Measurements from ENCODE around the gene EGF.

EGF gene

GRCh38 chr4:109962401-109962800 lies 49.7 kb downstream of the EGF start:
- DNase-seq (ENCODE audit: low read depth) = no peak

GRCh38 chr4:109966891-109967481 lies 54.3 kb downstream of the EGF start:
- no peak for DNase-seq (ENCODE audit: low read depth)

GRCh38 chr4:109967798-109968520 lies 55.3 kb downstream of the EGF start:
- no peak for DNase-seq (ENCODE audit: low read depth)

- no peak for DNase-seq (ENCODE audit: low read depth)
Measured at GRCh38 chr4:109969087-109969486, 56.4 kb downstream of the EGF start.

- DNase-seq (ENCODE audit: low read depth) = no peak
Measured at GRCh38 chr4:109969919-109970318, 57.2 kb downstream of the EGF start.

- no peak for DNase-seq (ENCODE audit: low read depth)
Measured at GRCh38 chr4:109972786-109973528, 60.3 kb downstream of the EGF start.

- DNase-seq (ENCODE audit: low read depth) = no peak
Measured at GRCh38 chr4:109973529-109973905, 60.8 kb downstream of the EGF start.

- DNase-seq (ENCODE audit: low read depth) = no peak
Measured at GRCh38 chr4:109976189-109976588, 63.5 kb downstream of the EGF start.

GRCh38 chr4:109977854-109978501 lies 65.3 kb downstream of the EGF start:
- DNase-seq (ENCODE audit: low read depth) = no peak

GRCh38 chr4:109978704-109979454 lies 66.2 kb downstream of the EGF start:
- no peak for DNase-seq (ENCODE audit: low read depth)

- no peak for DNase-seq (ENCODE audit: low read depth)
Measured at GRCh38 chr4:109979920-109980717, 67.4 kb downstream of the EGF start.

GRCh38 chr4:109981936-109982335 lies 69.3 kb downstream of the EGF start:
- no peak for DNase-seq (ENCODE audit: low read depth)

- no peak for DNase-seq (ENCODE audit: low read depth)
Measured at GRCh38 chr4:109982521-109982920, 69.8 kb downstream of the EGF start.

- no peak for DNase-seq (ENCODE audit: low read depth)
Measured at GRCh38 chr4:109985993-109986974, 73.6 kb downstream of the EGF start.

GRCh38 chr4:109989044-109989443 lies 76.4 kb downstream of the EGF start:
- DNase-seq (ENCODE audit: low read depth) = no peak

- no peak for DNase-seq (ENCODE audit: low read depth)
Measured at GRCh38 chr4:109989618-109990017, 76.9 kb downstream of the EGF start.

- DNase-seq (ENCODE audit: low read depth) = no peak
Measured at GRCh38 chr4:109990261-109991257, 77.9 kb downstream of the EGF start.

GRCh38 chr4:109993116-109993515 lies 80.4 kb downstream of the EGF start:
- no peak for DNase-seq (ENCODE audit: low read depth)

- no peak for DNase-seq (ENCODE audit: low read depth)
Measured at GRCh38 chr4:109994415-109994827, 81.7 kb downstream of the EGF start.
